ENCODE measurements around the gene TSPAN2. TPM values are rescaled to one million over a fixed set of nuclear protein-coding genes. Genes with fewer than 3 reads are reported as not detected.

TSPAN2 gene
- total and polyA plus RNA-seq, 7 donors: 0.46 to 122 (median 61.5) TPM

DNA sequence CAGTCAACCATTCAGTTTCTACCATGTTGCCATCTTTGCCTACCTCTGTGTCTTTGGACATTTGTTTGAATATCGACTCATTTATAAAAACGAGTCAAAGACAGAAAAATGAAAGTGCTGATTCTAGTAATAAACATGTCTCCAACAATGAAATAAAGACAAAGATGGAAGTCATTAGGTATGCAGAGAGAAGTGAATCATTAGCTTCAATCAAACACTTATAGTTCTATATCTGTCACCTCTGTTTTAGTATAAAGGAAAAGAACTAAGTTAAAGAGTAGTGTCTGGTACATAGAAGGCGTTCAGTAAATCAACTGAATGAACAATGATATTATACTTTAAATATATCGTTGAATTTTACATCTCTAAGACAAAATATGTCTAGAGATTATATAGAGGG, 1.7 kb upstream of the TSPAN2 start:
- Histone ChIP-seq H3K36me3 (no peaks in the 10 kb centered on the region), H3K4me1 (peaks cover 0 to 36% (median 31%) of the 10 kb centered on the region in 4 donors), H3K27me3 (no peaks in the 10 kb centered on the region), H3K9me3 (no peaks in the 10 kb centered on the region), H3K4me3 (no peak overlapping the region), H3K27ac (peak overlapping the region; percentile 94 to 98 (median 97))
- TF ChIP-seq POLR2AphosphoS5 (IDR thresholded peaks at IDR 0.05) (no peak), EP300 (IDR thresholded peaks at IDR 0.05) (no peak), POLR2A (IDR thresholded peaks at IDR 0.05) (no peak)
- TF ChIP-seq, protein P1, sequence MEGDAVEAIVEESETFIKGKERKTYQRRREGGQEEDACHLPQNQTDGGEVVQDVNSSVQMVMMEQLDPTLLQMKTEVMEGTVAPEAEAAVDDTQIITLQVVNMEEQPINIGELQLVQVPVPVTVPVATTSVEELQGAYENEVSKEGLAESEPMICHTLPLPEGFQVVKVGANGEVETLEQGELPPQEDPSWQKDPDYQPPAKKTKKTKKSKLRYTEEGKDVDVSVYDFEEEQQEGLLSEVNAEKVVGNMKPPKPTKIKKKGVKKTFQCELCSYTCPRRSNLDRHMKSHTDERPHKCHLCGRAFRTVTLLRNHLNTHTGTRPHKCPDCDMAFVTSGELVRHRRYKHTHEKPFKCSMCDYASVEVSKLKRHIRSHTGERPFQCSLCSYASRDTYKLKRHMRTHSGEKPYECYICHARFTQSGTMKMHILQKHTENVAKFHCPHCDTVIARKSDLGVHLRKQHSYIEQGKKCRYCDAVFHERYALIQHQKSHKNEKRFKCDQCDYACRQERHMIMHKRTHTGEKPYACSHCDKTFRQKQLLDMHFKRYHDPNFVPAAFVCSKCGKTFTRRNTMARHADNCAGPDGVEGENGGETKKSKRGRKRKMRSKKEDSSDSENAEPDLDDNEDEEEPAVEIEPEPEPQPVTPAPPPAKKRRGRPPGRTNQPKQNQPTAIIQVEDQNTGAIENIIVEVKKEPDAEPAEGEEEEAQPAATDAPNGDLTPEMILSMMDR (IDR thresholded peaks at IDR 0.05): no peak
- intact Hi-C loops (cut with DNase I): no loop called here
- no peak for DNase-seq
- 91 to 94% methylated on average over 4 of the region's 4 CpGs for WGBS, 2 donors

DNA sequence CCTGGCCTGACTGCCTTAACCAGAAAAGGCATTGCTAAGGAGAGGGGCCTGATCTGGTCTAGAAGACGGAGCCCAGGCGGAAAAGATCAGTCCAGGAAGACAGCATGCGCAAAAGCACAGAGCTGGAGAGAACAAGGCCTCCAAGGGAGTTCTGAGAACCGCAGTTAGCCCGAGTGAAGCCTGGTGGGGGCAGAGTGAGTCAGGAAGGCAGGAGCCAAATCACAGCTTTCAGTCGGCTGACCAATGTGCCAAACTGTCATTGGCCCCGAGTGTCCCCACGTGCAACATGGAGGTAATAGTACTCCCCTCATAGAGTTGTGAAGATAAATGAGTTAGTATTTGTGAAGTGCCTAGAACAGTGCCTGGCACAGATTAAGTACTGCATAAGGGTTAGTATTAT, 1.2 kb upstream of the TSPAN2 start:
- Histone ChIP-seq H3K4me3 (peak overlapping the region in 3 of 4 donors; percentile 69 to 90 (median 73)), H3K27ac (peak overlapping the region; percentile 94 to 98 (median 97)), H3K9me3 (no peaks in the 10 kb centered on the region), H3K36me3 (no peaks in the 10 kb centered on the region), H3K4me1 (peaks cover 0 to 40% (median 35%) of the 10 kb centered on the region in 4 donors), H3K27me3 (no peaks in the 10 kb centered on the region)
- intact Hi-C loops (cut with DNase I): no loop called here
- DNase-seq: peak; percentile 89
- TF ChIP-seq POLR2AphosphoS5 (IDR thresholded peaks at IDR 0.05): peak; percentile 39 to 60 (median 50)
- TF ChIP-seq, protein P1 (IDR thresholded peaks at IDR 0.05): no peak
- peak in 1 of 2 donors; percentile 31 for TF ChIP-seq POLR2A (IDR thresholded peaks at IDR 0.05)
- TF ChIP-seq EP300 (IDR thresholded peaks at IDR 0.05): peak in 1 of 4 donors; percentile 22
- WGBS, 2 donors: 73 to 81% methylated on average over 8 of the region's 8 CpGs

DNA sequence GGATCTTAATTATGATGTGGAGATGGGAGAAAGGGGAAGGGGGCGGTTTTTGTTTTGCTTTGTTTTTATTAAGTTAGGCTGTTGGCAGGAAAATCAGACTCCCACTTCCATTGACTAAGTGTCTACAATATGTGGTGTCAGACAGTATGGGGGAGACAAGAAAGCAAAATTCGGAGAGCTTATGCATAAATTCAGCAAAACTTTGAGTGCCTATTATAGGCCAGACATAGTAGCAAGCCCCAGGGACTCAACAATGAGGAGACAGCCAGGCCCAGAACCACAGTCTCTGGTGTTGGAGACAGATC, 835 bp upstream of the TSPAN2 start:
- Histone ChIP-seq H3K27ac (peak overlapping the region; percentile 94 to 98 (median 97)), H3K4me1 (peaks cover 0 to 44% (median 39%) of the 10 kb centered on the region in 4 donors)
- intact Hi-C loops (cut with DNase I): no loop called here

DNA sequence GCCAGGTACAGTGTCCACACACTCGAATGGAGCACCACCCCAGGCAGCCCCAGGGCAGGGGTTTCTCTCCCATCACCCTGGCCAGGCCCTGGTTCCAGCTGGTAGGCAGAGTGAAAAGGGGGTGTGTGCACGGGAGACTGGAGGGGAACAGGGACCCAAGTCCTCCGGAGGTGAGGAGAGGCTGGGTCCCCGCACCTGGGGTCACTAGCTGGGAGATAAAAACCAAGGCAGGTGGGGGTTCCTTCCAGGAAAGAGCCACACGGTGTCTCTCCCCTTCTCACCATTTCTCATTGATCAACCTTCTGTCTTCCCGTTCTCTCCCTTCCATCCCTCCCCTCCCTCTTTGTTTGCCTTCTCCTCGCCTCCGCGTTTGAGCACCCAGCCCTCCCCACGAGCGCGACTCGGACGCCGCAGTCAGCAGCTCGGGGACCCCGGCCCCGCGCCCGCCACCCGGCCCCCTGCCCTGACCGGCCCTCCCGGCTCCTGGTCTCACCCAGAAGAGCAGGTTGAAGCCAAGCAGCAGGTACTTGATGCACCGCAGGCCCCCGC, 358 bp downstream of the TSPAN2 start:
- no peak for DNase-seq
- H3K4me1 ChIP-seq: peaks cover 0 to 56% (median 50%) of the 10 kb centered on the region in 4 donors
- no peaks in the 10 kb centered on the region for H3K9me3 ChIP-seq
- H3K27ac ChIP-seq: peak overlapping the region; percentile 94 to 98 (median 97)
- H3K4me3 ChIP-seq: peak overlapping the region; percentile 69 to 90 (median 81)
- WGBS, 2 donors: 2 to 5% methylated on average over 25 of the region's 25 CpGs
- intact Hi-C loops (cut with DNase I): no loop called here
- no peaks in the 10 kb centered on the region for H3K36me3 ChIP-seq
- no peaks in the 10 kb centered on the region for H3K27me3 ChIP-seq
- TF ChIP-seq POLR2A (IDR thresholded peaks at IDR 0.05) (no peak), EP300 (IDR thresholded peaks at IDR 0.05) (no peak), POLR2AphosphoS5 (IDR thresholded peaks at IDR 0.05) (no peak)
- TF ChIP-seq, protein P1 (IDR thresholded peaks at IDR 0.05): no peak

More for the DNA sequence above, 835 bp upstream of the TSPAN2 start:
- WGBS, 2 donors: 22 to 37% methylated on average over 2 of the region's 2 CpGs
- peak overlapping the region; percentile 69 to 90 (median 81) for H3K4me3 ChIP-seq
- no peaks in the 10 kb centered on the region for H3K9me3 ChIP-seq
- H3K27me3 ChIP-seq: no peaks in the 10 kb centered on the region
- DNase-seq: no peak
- TF ChIP-seq, protein P1 (IDR thresholded peaks at IDR 0.05): no peak
- TF ChIP-seq POLR2AphosphoS5 (IDR thresholded peaks at IDR 0.05) (no peak), EP300 (IDR thresholded peaks at IDR 0.05) (no peak), POLR2A (IDR thresholded peaks at IDR 0.05) (no peak)
- no peaks in the 10 kb centered on the region for H3K36me3 ChIP-seq
